Measurements from ENCODE around the gene CEBPB.

Gene CEBPB

GRCh38 chr20:50185426-50185825 is 5.2 kb upstream of the CEBPB start:
- TF ChIP-seq REST (IDR thresholded peaks at IDR 0.05; ENCODE audit: insufficient read depth in 1 of 2, low read depth in 2 of 2, low read length in 2 of 2) (no peak), SIN3A (IDR thresholded peaks at IDR 0.05; ENCODE audit: borderline replicate concordance, insufficient read depth, low read length) (no peak), TAF1 (IDR thresholded peaks at IDR 0.05; ENCODE audit: borderline replicate concordance, insufficient read depth, low read length) (no peak), POLR2AphosphoS5 (IDR thresholded peaks at IDR 0.05; ENCODE audit: low read depth, low read length) (no peak), FOXP2 (optimal IDR thresholded peaks at IDR 0.05; ENCODE audit: borderline replicate concordance, extremely low read depth, extremely low read length, insufficient read depth) (no peak)

GRCh38 chr20:50186151-50186885 is 4.3 kb upstream of the CEBPB start:
- TF ChIP-seq TAF1 (IDR thresholded peaks at IDR 0.05; ENCODE audit: borderline replicate concordance, insufficient read depth, low read length) (no peak), REST (IDR thresholded peaks at IDR 0.05; ENCODE audit: insufficient read depth in 1 of 2, low read depth in 2 of 2, low read length in 2 of 2) (no peak), POLR2AphosphoS5 (IDR thresholded peaks at IDR 0.05; ENCODE audit: low read depth, low read length) (no peak), SIN3A (IDR thresholded peaks at IDR 0.05; ENCODE audit: borderline replicate concordance, insufficient read depth, low read length) (no peak), FOXP2 (optimal IDR thresholded peaks at IDR 0.05; ENCODE audit: borderline replicate concordance, extremely low read depth, extremely low read length, insufficient read depth) (no peak)

GRCh38 chr20:50186987-50187402 is 3.6 kb upstream of the CEBPB start:
- TF ChIP-seq FOXP2 (optimal IDR thresholded peaks at IDR 0.05; ENCODE audit: borderline replicate concordance, extremely low read depth, extremely low read length, insufficient read depth): no peak
- no peak for TF ChIP-seq SIN3A (IDR thresholded peaks at IDR 0.05; ENCODE audit: borderline replicate concordance, insufficient read depth, low read length)
- TF ChIP-seq REST (IDR thresholded peaks at IDR 0.05; ENCODE audit: insufficient read depth in 1 of 2, low read depth in 2 of 2, low read length in 2 of 2): no peak
- TF ChIP-seq TAF1 (IDR thresholded peaks at IDR 0.05; ENCODE audit: borderline replicate concordance, insufficient read depth, low read length): no peak
- TF ChIP-seq POLR2AphosphoS5 (IDR thresholded peaks at IDR 0.05; ENCODE audit: low read depth, low read length): no peak

GRCh38 chr20:50187403-50188051 is 3.1 kb upstream of the CEBPB start:
- TF ChIP-seq FOXP2 (optimal IDR thresholded peaks at IDR 0.05; ENCODE audit: borderline replicate concordance, extremely low read depth, extremely low read length, insufficient read depth) (no peak), TAF1 (IDR thresholded peaks at IDR 0.05; ENCODE audit: borderline replicate concordance, insufficient read depth, low read length) (no peak), POLR2AphosphoS5 (IDR thresholded peaks at IDR 0.05; ENCODE audit: low read depth, low read length) (no peak), SIN3A (IDR thresholded peaks at IDR 0.05; ENCODE audit: borderline replicate concordance, insufficient read depth, low read length) (no peak), REST (IDR thresholded peaks at IDR 0.05; ENCODE audit: insufficient read depth in 1 of 2, low read depth in 2 of 2, low read length in 2 of 2) (no peak)
